GM10266 (cell line): ENCODE data around the gene MEN1.

ENCODE experiments used
- DNase-seq: peaks from one replicate; pipeline ENCODE4 v3.0.0; 2012; ENCODE audit errors: extremely low spot score
- TF ChIP-seq, protein P1 (sequence below): IDR thresholded peaks from 2 replicates; pipeline ENCODE4 v1.5.1; 2012; ENCODE audit warnings: mild to moderate bottlenecking, low read depth; ENCODE audit not compliant: control insufficient read depth, insufficient read depth; ENCODE audit errors: missing control alignments

The MEN1 gene

DNA sequence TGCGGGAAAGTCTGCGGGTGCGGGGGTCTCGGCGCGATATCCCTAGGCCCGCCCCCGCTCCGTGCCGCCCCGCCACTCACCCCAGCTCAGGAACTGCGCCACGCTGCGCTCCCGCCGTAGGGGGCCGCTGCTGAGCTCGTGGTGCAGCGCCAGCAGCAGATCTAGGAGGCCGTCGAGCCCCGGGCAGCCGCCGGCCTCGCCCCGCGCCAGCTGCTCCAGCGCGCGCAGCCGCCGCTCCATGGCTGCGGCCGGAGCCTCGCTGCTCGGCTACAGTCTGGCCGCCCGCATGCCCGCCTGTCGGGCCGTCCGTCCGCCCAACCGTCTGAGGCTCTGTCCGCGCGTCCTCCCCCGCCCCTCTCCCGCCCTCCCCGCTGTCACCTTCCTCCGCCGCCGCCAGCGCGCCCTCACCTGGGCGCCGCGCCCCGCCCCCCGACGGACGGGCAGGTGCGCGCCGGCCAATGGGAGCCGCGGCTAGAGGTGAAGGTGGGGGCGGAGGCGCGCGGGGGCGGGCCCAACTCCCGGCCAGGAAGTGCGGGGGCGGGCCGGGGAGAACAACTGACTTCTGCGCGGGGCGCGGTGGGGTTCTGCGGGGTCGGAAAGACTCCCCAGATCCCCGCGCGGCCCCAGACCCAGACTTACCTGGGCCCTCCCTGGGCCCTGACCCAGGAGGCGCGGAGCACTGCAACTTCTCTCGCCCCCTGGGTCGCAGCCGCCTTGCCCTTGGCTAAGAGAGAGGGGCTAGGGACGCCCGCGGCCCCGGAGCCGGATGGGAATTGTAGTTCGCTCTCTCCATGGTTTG lies 34.2 kb upstream of the MEN1 start, which contains the start of gene CDC42BPG:
Gene CDC42BPG, minus strand, starts transcription at position 324 of the 799 bp plus-strand sequence. Its CDS starts 84 bp downstream, at position 240.
- TF ChIP-seq, protein P1, sequence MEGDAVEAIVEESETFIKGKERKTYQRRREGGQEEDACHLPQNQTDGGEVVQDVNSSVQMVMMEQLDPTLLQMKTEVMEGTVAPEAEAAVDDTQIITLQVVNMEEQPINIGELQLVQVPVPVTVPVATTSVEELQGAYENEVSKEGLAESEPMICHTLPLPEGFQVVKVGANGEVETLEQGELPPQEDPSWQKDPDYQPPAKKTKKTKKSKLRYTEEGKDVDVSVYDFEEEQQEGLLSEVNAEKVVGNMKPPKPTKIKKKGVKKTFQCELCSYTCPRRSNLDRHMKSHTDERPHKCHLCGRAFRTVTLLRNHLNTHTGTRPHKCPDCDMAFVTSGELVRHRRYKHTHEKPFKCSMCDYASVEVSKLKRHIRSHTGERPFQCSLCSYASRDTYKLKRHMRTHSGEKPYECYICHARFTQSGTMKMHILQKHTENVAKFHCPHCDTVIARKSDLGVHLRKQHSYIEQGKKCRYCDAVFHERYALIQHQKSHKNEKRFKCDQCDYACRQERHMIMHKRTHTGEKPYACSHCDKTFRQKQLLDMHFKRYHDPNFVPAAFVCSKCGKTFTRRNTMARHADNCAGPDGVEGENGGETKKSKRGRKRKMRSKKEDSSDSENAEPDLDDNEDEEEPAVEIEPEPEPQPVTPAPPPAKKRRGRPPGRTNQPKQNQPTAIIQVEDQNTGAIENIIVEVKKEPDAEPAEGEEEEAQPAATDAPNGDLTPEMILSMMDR: peak; percentile 76
- DNase-seq: peak; percentile 88

DNA sequence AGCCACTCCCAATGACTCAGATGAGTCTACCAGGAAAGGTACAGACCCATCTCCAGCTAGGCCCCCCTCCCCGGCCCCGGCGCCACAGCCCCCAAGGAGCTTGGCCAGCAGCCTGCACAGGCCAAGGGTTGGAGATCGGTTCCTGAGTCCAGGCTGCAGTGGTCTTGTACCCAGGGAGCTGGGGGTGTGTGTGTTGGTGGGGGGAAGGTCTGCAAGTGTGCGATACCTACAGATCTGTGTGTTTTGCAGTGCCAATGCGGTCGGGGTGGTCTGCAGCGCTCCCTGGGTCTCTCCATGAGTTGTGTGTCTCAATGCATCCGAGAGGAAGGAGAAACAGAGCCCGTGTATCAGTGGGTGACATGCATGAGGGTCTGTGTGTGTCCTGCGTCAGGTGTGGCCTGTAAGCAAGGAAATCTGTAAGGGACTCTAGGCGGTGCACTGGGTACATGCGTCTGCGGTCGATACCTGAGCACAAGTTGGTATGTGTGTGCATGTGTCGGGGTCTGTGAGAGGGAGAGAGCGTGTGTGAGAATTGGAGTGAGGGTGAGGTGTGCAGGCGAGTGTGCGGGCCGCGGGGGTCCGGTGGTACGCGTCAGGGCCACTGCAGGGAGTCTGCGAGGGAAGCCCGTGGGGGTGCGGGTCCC lies 33.5 kb upstream of the MEN1 start:
- TF ChIP-seq, protein P1: no peak
- no peak for DNase-seq

DNA sequence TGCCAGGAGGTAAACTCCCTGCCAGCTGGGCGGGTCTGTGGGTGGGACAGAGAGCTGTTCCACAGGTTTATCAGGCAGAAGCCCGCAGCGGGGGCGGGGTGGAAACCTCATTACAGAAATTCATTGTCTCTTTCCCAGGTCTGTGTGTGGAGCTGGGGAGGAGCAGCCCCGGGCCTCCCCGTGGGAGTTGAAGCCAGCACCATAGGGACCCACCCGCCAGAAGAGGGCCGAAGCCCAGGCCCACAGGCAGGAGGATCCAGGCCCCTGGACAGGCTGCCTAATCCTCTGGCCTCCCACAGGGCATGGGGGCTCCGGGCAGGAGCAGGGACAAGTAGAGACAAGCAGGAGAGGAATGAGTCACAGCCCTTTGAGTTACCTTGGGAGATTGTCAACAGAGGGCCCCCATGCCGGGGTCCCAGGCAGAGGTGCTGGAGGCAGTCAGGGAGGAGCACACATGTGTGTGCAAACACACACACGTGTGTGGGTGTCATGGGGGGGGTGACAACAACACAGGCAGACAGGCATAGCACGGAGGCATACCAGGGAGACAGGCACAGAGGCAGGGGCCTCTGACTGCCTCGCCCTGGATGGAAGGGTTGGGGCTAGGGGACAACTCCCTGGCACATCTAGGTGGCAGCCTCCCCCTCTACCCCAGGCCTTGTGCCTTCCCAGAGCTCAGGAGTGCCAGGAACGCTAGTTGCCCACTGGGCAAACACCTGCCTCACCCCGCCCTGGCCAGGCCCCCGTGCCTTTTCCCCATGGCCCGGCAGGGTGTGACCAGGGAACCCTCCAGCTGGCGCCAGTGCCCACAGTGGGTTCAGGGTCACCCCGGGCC lies 32.7 kb upstream of the MEN1 start:
- no peak for DNase-seq

DNA sequence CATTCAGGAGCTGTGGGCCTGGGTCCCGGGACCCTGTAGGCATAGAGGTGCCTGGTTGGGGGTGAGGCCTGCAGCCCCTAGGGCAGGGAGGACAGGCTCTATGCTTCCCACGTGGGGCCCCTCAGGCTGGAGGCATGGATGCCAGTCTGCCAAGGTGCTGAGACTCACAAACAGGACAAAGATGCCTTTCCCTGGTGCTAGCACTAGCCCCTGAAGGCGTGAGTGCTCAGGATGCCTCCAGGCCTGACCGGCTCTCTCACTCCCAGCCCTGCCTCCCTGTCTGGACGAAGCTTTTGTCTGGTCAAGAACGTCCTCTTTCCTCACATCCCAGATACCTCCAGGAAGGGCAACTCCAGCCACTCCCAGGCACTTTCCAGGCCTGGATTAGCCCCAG lies 32.0 kb upstream of the MEN1 start:
- DNase-seq: no peak
- TF ChIP-seq, protein P1: no peak

More for the DNA sequence above, 32.7 kb upstream of the MEN1 start:
- TF ChIP-seq, protein P1: no peak

DNA sequence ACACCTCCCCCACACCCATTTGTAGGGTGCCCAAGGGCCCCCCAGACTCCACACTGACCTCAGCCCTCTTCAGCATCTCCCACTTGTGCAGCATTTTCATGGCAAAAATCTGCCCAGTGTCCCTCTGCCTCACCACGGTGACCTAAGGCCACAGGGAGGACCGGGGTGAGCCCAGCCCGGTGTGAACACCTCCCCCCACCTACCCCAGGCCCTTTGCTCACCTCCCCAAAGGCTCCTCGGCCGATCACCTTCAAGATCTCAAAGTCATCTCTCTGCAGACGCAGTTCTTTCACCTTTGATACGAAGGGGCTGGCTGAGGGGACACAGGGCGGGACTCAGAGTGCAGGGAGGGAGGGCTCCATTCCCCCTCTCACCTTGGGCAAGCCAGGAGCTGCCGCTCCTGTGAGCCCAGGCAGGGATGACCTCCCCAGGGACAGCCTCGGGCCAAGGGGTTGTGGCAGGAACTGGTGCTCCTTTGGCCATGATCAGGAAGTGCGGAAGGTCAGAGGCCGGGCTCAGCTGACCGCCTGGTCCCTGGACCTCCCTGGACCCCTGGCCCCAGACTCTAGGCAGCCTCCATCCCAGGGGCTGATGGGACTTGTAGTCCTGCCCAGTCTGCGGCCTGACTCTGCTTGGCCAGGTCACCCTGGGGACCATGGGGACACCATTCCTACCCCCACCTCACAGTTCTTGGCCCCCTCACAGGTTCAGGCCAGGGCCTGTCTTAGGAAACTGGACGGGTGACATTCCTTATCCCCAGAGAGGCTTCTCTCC lies 31.4 kb upstream of the MEN1 start:
- TF ChIP-seq, protein P1: no peak
- DNase-seq: no peak

DNA sequence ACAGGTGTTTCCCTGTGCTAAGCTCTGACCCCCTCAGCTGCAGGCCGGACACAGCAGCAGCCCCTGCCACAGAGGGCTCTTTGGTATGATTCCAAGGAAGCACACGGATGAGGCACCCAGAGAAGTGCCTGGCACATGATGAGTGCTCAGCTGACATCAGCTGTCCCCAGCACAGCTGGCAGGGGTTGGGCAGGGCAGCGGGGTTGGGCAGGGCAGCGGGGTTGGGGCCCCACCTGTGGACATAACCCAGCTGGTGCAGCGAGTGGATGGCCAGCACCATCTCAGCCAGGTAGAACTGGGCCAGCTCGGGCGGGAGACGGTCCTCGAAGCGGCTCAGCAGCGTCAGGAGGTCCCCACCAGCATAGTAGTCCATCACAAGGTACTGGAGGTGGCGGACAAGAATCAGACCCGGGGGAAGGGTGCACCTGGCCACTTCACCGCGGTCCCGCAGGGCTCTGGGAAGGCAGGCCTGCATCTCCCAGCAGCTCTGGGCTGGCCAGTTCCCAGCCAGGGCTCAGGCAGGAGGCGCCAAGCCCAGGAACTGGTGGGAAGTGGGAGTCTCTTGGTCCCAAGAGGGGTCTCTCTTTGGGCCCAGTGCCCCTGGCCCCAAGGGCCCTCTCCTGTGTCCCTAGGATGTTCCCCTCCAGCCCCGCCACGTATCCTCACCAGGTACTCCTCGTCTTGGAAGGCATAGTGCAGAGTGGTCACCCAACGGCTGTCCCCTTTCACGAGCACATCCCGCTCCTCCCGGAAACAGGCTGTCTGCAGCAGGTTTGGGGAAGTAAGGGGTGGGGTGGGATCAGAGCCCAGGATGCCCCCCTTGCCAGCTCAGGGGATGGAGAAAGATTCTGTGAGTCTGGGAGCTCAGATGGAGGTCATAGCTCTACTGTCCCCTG lies 29.8 kb upstream of the MEN1 start:
- TF ChIP-seq, protein P1: no peak
- no peak for DNase-seq
